HepG2 (cell line): Measurements from ENCODE around the gene NCOA6. TPM values are rescaled to one million over a fixed set of nuclear protein-coding genes. Genes with fewer than 3 reads are reported as not detected.

Experiments
- CENPBD1 ChIP-seq: sonication (generic); formaldehyde crosslinking; IDR thresholded peaks from 2 replicates; pipeline ENCODE4 v1.8.0; 2022; ENCODE audit warnings: missing genetic modification reagents, low read depth, mild to moderate bottlenecking, borderline replicate concordance
- CSRNP2 ChIP-seq: sonication (generic); formaldehyde crosslinking; conservative IDR thresholded peaks from 2 replicates; pipeline ENCODE4 v1.8.0; 2022; ENCODE audit warnings: low read depth, missing genetic modification reagents
- ELF4 ChIP-seq: sonication (generic); formaldehyde crosslinking; IDR thresholded peaks from 2 replicates; pipeline ENCODE4 v1.5.0; 2020; ENCODE audit warnings: missing genetic modification reagents, mild to moderate bottlenecking, moderate library complexity, borderline replicate concordance
- GABPA ChIP-seq, 2 experiments: IDR thresholded peaks; 2 replicates each; pipeline ENCODE4 v1.6.1; 2011 to 2016; ENCODE audit warnings: low read depth in 2 of 2, low read length in 1 of 2, missing biosample characterization in 1 of 2, missing genetic modification characterization in 1 of 2
- KAT8 ChIP-seq: IDR thresholded peaks from 2 replicates; pipeline ENCODE4 v1.6.1; 2016; ENCODE audit warnings: missing genetic modification reagents, missing compliant biosample characterization
- KLF16 ChIP-seq, 2 experiments: sonication (generic) in 1 of 2; formaldehyde crosslinking in 1 of 2; IDR thresholded peaks; 2 replicates each; pipeline versions ENCODE4 v1.6.1 to v1.8.0; 2016 to 2023; ENCODE audit warnings: missing genetic modification reagents in 2 of 2, missing compliant biosample characterization in 1 of 2
- LCORL ChIP-seq, 2 experiments: fragments of 450-650 bp in 1 of 2; sonication (generic) in 1 of 2; formaldehyde crosslinking in 1 of 2; IDR thresholded peaks; 2 replicates each; pipeline versions ENCODE4 v1.5.0 to v1.6.1; 2017 to 2020; ENCODE audit warnings: antibody characterized with exemption in 1 of 2, missing genetic modification reagents in 1 of 2
- MIER2 ChIP-seq: IDR thresholded peaks from 2 replicates; pipeline ENCODE4 v1.6.1; 2016; ENCODE audit warnings: missing biosample characterization, missing genetic modification reagents
- MXD4 ChIP-seq: IDR thresholded peaks from 2 replicates; pipeline ENCODE4 v1.6.1; 2016; ENCODE audit warnings: mild to moderate bottlenecking, missing biosample characterization, missing genetic modification reagents
- NFKBIZ ChIP-seq: IDR thresholded peaks from 2 replicates; pipeline ENCODE4 v1.6.1; 2018; ENCODE audit warnings: missing genetic modification reagents, missing compliant biosample characterization
- RARG ChIP-seq: sonication (generic); formaldehyde crosslinking; IDR thresholded peaks from 2 replicates; pipeline ENCODE4 v1.4.0; 2020; ENCODE audit warnings: low read depth, mild to moderate bottlenecking, missing genetic modification reagents
- RFXANK ChIP-seq: IDR thresholded peaks from 2 replicates; pipeline ENCODE4 v1.6.1; 2016
- SMAD1 ChIP-seq: sonication (generic); formaldehyde crosslinking; IDR thresholded peaks from 2 replicates; pipeline ENCODE4 v1.4.0; 2020; ENCODE audit warnings: missing genetic modification reagents, low read depth, mild to moderate bottlenecking, borderline replicate concordance
- SP5 ChIP-seq: IDR thresholded peaks from 2 replicates; pipeline ENCODE4 v1.6.1; 2016; ENCODE audit warnings: low read depth, borderline replicate concordance
- SUZ12 ChIP-seq: fragments of 150-350 bp; IDR thresholded peaks from 2 replicates; pipeline ENCODE4 v1.6.1; 2014; ENCODE audit warnings: low read depth, low read length
- WIZ ChIP-seq: sonication (generic); formaldehyde crosslinking; IDR thresholded peaks from 2 replicates; pipeline ENCODE4 v1.5.1; 2020; ENCODE audit warnings: mild to moderate bottlenecking, missing genetic modification reagents
- ZBTB1 ChIP-seq: sonication (generic); formaldehyde crosslinking; IDR thresholded peaks from 2 replicates; pipeline ENCODE4 v1.4.0; 2020; ENCODE audit warnings: missing genetic modification reagents, borderline replicate concordance
- ZFP90 ChIP-seq: sonication (generic); formaldehyde crosslinking; IDR thresholded peaks from 2 replicates; pipeline ENCODE4 v1.8.0; 2022; ENCODE audit warnings: missing genetic modification reagents, mild to moderate bottlenecking, inconsistent platforms, borderline replicate concordance
- ZNF136 ChIP-seq: sonication (generic); formaldehyde crosslinking; IDR thresholded peaks from 2 replicates; pipeline ENCODE4 v1.8.1; 2022; ENCODE audit warnings: low read depth, mild to moderate bottlenecking, moderate library complexity, missing genetic modification reagents
- ZNF253 ChIP-seq: sonication (generic); formaldehyde crosslinking; IDR thresholded peaks from 2 replicates; pipeline ENCODE4 v1.8.0; 2022; ENCODE audit warnings: mild to moderate bottlenecking, missing genetic modification reagents, borderline replicate concordance
- ZNF552 ChIP-seq: sonication (generic); formaldehyde crosslinking; IDR thresholded peaks from 2 replicates; pipeline ENCODE4 v1.9.0; 2022; ENCODE audit warnings: missing genetic modification reagents, mild to moderate bottlenecking, borderline replicate concordance
- ZNF616 ChIP-seq: sonication (generic); formaldehyde crosslinking; IDR thresholded peaks from 2 replicates; pipeline ENCODE4 v1.5.0; 2020; ENCODE audit warnings: low read depth, mild to moderate bottlenecking, missing genetic modification reagents
- ZNF724P ChIP-seq: sonication (generic); formaldehyde crosslinking; IDR thresholded peaks from 2 replicates; pipeline ENCODE4 v1.8.0; 2022; ENCODE audit warnings: missing genetic modification reagents, borderline replicate concordance
- ZNF775 ChIP-seq: sonication (generic); formaldehyde crosslinking; IDR thresholded peaks from 2 replicates; pipeline ENCODE4 v1.4.0; 2020; ENCODE audit warnings: missing genetic modification reagents, mild to moderate bottlenecking, moderate library complexity, borderline replicate concordance
- ZSCAN9 ChIP-seq: IDR thresholded peaks from 2 replicates; pipeline ENCODE4 v1.6.1; 2016; ENCODE audit warnings: borderline replicate concordance
- polyA plus RNA-seq, 8 experiments: library from polyadenylated mRNA; depleted of rRNA in 3 of 8; stranded (reverse) in 7 of 8; unstranded in 1 of 8; fragments of >200 nt; fragmentation: Illumina TruSeq in 4 of 8; extraction: Trizol in 4 of 8; gene quantifications; 2 replicates each; pipeline versions ENCODE4 v1.2.1 to v1.2.3, GENCODE V29; 2011 to 2016; ENCODE audit warnings: low read depth in 4 of 8, missing spikeins in 1 of 8, mixed read lengths in 1 of 8; ENCODE audit not compliant: insufficient read depth in 1 of 8
- total RNA-seq, 5 experiments: library from RNA; depleted of rRNA; stranded (reverse); fragments of >200 nt; fragmentation: Illumina TruSeq; extraction: Trizol; gene quantifications; 2 replicates each; pipeline ENCODE4 v1.2.3, GENCODE V29; 2016; ENCODE audit warnings: low read depth in 1 of 5

Gene NCOA6
- total and polyA plus RNA-seq, 2 of the 13 experiments (the other 11 are each of a cell fraction or from before 2014, with no cell fraction given), result 11.2 to 29.3 TPM

GRCh38 chr20:34717230-34718095 is 108.0 kb downstream of the NCOA6 start (continued):
- no peak for TF ChIP-seq CENPBD1
- TF ChIP-seq KLF16 (CRISPR knock-in tag; IDR thresholded peaks at IDR 0.05), result no peak
- no peak; the same call in 1 of the 2 replicates for TF ChIP-seq ZNF136 (CRISPR knock-in tag)
- TF ChIP-seq WIZ (CRISPR knock-in tag), result no peak
- TF ChIP-seq ZNF552 (CRISPR knock-in tag), result no peak
- TF ChIP-seq ELF4 (CRISPR knock-in tag), result no peak
- no peak; the same call in 1 of the 2 replicates for TF ChIP-seq SP5 (CRISPR knock-in tag)
- TF ChIP-seq GABPA (IDR thresholded peaks at IDR 0.05; ENCODE audit: low read depth, low read length), result no peak
- no peak for TF ChIP-seq GABPA (CRISPR knock-in tag; IDR thresholded peaks at IDR 0.05; ENCODE audit: low read depth)
- TF ChIP-seq ZNF724P (CRISPR knock-in tag), result 0 out of 2 replicates have a peak, but pooled peaks have one; percentile 30
- TF ChIP-seq SUZ12, result no peak
- TF ChIP-seq NFKBIZ (CRISPR knock-in tag), result no peak
- TF ChIP-seq ZBTB1 (CRISPR knock-in tag), result no peak
- no peak for TF ChIP-seq ZNF616 (CRISPR knock-in tag)
- TF ChIP-seq LCORL (IDR thresholded peaks at IDR 0.05), result no peak
- peak; percentile 46; the same call in 1 of the 2 replicates for TF ChIP-seq LCORL (CRISPR knock-in tag; IDR thresholded peaks at IDR 0.05)
- no peak for TF ChIP-seq RFXANK (CRISPR knock-in tag)
- TF ChIP-seq MXD4 (CRISPR knock-in tag), result no peak
- no peak for TF ChIP-seq ZNF775 (CRISPR knock-in tag)
- no peak for TF ChIP-seq SMAD1 (CRISPR knock-in tag)
- peak; percentile 63 for TF ChIP-seq KAT8 (CRISPR knock-in tag)
- no peak for TF ChIP-seq MIER2 (CRISPR knock-in tag)
- TF ChIP-seq ZFP90 (CRISPR knock-in tag), result no peak
- no peak for TF ChIP-seq ZNF253 (CRISPR knock-in tag)
- TF ChIP-seq ZSCAN9 (CRISPR knock-in tag), result no peak
- no peak for TF ChIP-seq CSRNP2 (CRISPR knock-in tag)
- no peak for TF ChIP-seq RARG (CRISPR knock-in tag)
